ENCODE data around the gene IGLL1. TPM values are rescaled to one million over a fixed set of nuclear protein-coding genes. Genes with fewer than 3 reads are reported as not detected.
"Not testable (repeated sequence)": the region's sequence is repeated elsewhere in the genome, so short reads cannot be mapped to it uniquely, and the experiment has no call there.

IGLL1 gene
- total and polyA plus RNA-seq, 2 experiments from 2014 or later: not detected

DNA sequence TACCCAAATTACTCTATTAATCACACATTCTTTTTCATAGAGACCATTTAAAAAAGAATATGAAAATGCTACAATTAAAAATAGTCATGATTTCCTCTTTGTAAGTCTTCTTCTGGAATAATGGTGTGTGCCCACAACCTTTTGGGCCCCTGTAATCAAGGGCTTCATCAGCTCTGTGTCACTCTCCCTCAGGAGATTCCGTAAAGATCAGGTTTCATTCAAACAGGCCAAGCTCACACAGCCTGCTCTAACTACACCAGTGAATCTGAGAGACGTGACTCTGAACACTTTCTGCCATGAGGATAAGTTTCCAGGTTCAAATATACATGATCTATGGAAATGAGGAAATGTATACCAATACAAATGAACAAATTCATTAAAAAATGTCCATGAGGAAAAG lies 42.5 kb upstream of the IGLL1 start (continued):
- TF ChIP-seq ZNF462 (CRISPR knock-in tag; IDR thresholded peaks at IDR 0.05) (no peak), EZH2 (IDR thresholded peaks at IDR 0.05; ENCODE audit: low read depth, unreplicated experiment) (no peak), ETS1 (IDR thresholded peaks at IDR 0.05) (no peak)

DNA sequence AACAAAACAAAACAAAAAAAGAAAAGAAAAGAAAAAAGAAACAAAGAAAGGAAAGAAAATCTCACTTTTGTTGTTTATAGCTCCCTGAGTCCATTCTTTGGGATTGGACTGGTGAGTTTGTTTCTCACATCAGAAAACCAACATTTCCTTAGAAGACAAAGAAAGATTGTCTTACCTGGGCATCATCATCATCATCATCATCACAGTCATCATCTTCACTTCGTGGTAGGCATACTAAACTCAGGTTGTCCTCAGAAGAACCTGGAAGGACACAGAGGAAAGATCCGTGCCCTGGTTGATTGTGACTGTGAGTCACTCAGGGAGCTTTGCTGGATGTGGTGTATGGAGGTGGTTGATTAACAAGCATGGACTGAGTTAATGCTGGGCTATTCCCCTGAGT lies 41.8 kb upstream of the IGLL1 start:
- H3K4me3 Mint-ChIP-seq; DNase-seq (ENCODE audit: low spot score); H3K4me3 ChIP-seq; H2AFZ ChIP-seq; H3K27me3 ChIP-seq (ENCODE audit: insufficient read depth); H3K9me2 ChIP-seq (ENCODE audit: insufficient read depth); H4K20me1 ChIP-seq (replicated peaks; ENCODE audit: insufficient read depth); H3K4me1 ChIP-seq (ENCODE audit: insufficient read depth); H3K4me1 Mint-ChIP-seq; H3K36me3 ChIP-seq (ENCODE audit: insufficient read depth); H3K27me3 Mint-ChIP-seq (ENCODE audit: insufficient read depth, low read depth, poor library complexity); H3K27ac ChIP-seq (ENCODE audit: low read depth); H3K36me3 Mint-ChIP-seq (ENCODE audit: low read depth); H3K4me2 ChIP-seq; H3K9me3 Mint-ChIP-seq; H3K27ac Mint-ChIP-seq; H3K79me2 ChIP-seq (replicated peaks; ENCODE audit: insufficient read depth); H3F3A ChIP-seq (replicated peaks; ENCODE audit: low read depth); ATAC-seq: not testable (repeated sequence)

Data from GM23338 (cell line).